Activated T-helper 2 cell treated with anti-CD3 and anti-CD28 coated beads, Interferon-gamma antibody, Interleukin-2, Interleukin-4, amounts not matched to agents 10 μg/mL and 5 μg/mL and 100 μg/mL, durations not matched to agents 14 hours and 24 hours and 36 hours (primary cell): Measurements from ENCODE around the gene WDR13. TPM values are rescaled to one million over a fixed set of nuclear protein-coding genes. Genes with fewer than 3 reads are reported as not detected.

Experiments used
- DNase-seq: peaks from one replicate; pipeline ENCODE4 v3.0.0; 2021; ENCODE audit warnings: low spot score
- H3K27ac Mint-ChIP-seq: one replicate; pipeline ENCODE4 v1.8.0; 2021; ENCODE audit warnings: mixed read lengths
- H3K27me3 Mint-ChIP-seq: one replicate; pipeline ENCODE4 v1.8.0; 2021; ENCODE audit warnings: low read depth, mixed read lengths
- H3K36me3 Mint-ChIP-seq: one replicate; pipeline ENCODE4 v1.8.0; 2021; ENCODE audit warnings: low read depth, mixed read lengths
- H3K4me1 Mint-ChIP-seq: one replicate; pipeline ENCODE4 v1.8.0; 2021; ENCODE audit warnings: low read depth, mixed read lengths
- H3K4me3 Mint-ChIP-seq: one replicate; pipeline ENCODE4 v1.8.0; 2021; ENCODE audit warnings: low read depth, mild to moderate bottlenecking, moderate library complexity, mixed read lengths
- H3K9me3 Mint-ChIP-seq: one replicate; pipeline ENCODE4 v1.8.0; 2021; ENCODE audit warnings: mixed read lengths
- intact Hi-C: fragments of 100-400 bp; cut with micrococcal nuclease; formaldehyde crosslinking; loops from one replicate; pipeline ENCODE4 v1.15.1; 2023
- total RNA-seq: library from RNA; stranded (reverse); gene quantifications from 2 replicates; pipeline ENCODE4 v1.2.3, GENCODE V29; 2022

Gene WDR13
- total RNA-seq, 1 donor from 2014 or later, result 44.7 TPM

DNA sequence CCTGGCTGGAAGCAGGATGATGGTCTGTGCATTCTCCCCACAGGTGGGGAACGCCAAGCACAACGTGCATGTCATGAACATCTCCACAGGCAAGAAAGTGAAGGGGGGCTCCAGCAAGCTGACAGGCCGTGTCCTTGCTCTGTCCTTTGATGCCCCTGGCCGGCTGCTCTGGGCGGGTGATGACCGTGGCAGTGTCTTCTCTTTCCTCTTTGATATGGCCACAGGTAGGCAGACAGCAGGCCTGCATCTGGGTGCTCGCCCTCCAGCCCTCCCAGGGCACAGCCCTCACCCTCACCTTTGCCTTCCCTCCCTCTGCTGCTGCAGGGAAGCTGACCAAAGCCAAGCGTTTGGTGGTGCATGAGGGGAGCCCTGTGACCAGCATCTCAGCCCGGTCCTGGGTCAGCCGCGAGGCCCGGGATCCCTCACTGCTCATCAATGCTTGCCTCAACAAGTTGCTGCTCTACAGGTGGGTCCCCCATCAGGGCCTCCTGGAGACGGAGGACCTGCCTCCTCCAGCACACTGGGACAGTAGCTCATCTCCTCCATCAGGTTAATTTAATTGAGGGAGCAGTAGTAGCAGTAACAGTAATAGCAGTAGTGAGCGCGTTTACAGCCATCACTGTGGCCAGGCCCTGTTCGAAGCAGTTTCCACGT lies 4.6 kb downstream of the WDR13 start:
- intact Hi-C loops, result no loop called here

DNA sequence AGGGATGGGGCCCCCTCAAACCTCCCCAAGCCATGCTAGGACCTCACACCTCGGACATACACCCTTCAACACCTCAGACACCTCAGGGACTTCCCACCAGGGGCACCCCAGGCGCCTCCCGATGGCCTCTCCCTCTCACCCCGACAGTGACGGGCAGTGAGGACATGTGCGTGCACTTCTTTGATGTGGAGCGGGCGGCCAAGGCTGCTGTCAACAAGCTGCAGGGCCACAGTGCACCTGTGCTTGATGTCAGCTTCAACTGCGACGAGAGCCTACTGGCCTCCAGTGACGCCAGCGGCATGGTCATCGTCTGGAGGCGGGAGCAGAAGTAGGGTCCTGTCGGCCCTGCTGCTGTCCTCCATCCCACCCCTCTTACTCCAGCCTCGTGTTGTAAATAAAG lies 7.4 kb downstream of the WDR13 start:
- Mint-ChIP-seq H3K27ac (no peak overlapping the region), H3K4me1 (no peaks in the 10 kb centered on the region), H3K9me3 (no peaks in the 10 kb centered on the region), H3K27me3 (no peaks in the 10 kb centered on the region), H3K36me3 (peaks cover 18% of the 10 kb centered on the region), H3K4me3 (no peak overlapping the region)
- DNase-seq, result no peak
- intact Hi-C loops, result no loop called here

More for the DNA sequence above, 4.6 kb downstream of the WDR13 start:
- Mint-ChIP-seq H3K4me3 (no peak overlapping the region), H3K36me3 (peaks cover 26% of the 10 kb centered on the region), H3K27me3 (no peaks in the 10 kb centered on the region), H3K27ac (no peak overlapping the region), H3K4me1 (peaks cover 6% of the 10 kb centered on the region), H3K9me3 (no peaks in the 10 kb centered on the region)
- DNase-seq, result no peak

DNA sequence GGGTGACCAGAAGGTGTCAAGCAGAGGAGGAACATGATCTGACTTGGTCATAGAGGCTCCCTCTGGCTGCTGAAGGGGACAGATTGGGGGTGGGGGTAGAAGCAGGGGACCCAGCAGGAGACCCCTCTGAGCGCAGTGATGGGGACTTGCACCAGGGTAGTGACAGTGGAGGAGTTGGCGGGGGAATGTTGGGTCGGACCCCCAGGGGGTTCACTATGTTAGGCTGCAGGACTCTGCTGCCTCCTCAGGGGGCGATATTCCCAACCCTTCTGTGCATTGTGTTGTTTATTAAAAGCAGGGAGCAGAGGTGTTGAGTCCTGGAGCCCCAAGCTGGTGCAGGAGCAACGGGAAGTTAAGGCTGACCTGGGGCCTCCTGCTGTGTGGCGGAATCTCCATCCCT lies 8.8 kb downstream of the WDR13 start:
- Mint-ChIP-seq H3K9me3 (no peaks in the 10 kb centered on the region), H3K4me1 (no peaks in the 10 kb centered on the region), H3K27me3 (no peaks in the 10 kb centered on the region), H3K4me3 (no peak overlapping the region), H3K27ac (no peak overlapping the region), H3K36me3 (peaks cover 18% of the 10 kb centered on the region)
- intact Hi-C loops, result no loop called here
- no peak for DNase-seq

DNA sequence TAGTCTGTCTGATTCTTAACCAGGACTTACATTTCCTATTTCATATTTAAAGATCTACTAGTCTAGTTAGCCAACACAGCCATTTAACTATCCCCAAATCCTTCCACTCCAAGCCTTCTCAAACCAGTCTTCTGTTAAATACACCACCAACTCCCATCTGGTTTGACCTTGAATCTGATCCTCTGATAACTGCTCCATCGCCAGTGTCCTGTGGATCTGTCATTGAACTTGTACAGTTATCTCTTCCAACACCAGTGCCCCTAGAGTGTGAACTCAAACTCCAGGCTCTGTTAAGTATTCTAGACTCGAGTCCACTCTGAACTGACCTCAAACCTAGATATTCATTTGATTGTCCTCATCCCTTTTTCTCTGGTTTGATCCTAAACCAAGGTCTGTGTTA lies 14.4 kb downstream of the WDR13 start:
- H3K4me3 Mint-ChIP-seq, result no peak overlapping the region
- H3K36me3 Mint-ChIP-seq, result no peaks in the 10 kb centered on the region
- H3K4me1 Mint-ChIP-seq, result no peaks in the 10 kb centered on the region
- DNase-seq, result no peak
- no peaks in the 10 kb centered on the region for H3K9me3 Mint-ChIP-seq
- no peak overlapping the region for H3K27ac Mint-ChIP-seq
- intact Hi-C loops, result no loop called here
- H3K27me3 Mint-ChIP-seq, result no peaks in the 10 kb centered on the region

DNA sequence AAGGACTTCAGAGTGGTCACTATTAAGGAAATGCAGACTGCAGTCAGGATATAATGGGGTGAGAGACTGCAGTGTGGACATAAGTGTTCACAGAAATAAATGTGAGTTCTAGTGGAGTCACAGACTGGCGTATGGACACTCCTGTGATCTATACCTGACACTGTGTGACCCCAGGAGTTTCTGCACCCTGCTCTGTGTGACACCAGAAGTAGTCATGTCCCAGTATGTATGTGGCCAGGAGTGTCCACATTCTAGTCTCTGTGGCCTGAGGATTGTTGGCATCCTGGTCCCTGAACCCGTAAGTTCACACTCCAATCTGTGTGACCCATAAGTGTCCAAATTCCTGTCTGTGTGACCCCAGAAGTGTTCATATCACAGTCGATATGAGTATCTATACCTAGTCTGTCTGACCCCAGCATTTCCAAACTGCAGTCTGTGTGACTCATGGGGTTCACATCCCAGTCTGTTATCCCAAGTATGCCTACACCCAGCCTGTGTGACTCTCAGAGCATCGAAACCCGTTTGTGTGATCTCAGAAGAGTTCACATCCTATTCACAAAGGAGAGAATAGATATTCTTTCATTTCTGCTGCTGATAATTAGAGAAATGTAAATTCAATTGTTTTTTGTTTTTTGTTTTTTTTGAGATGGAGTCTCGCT lies 16.3 kb downstream of the WDR13 start:
- Mint-ChIP-seq H3K27me3 (peaks cover 5% of the 10 kb centered on the region), H3K9me3 (no peaks in the 10 kb centered on the region), H3K4me1 (peaks cover 2% of the 10 kb centered on the region), H3K27ac (no peak overlapping the region), H3K36me3 (no peaks in the 10 kb centered on the region), H3K4me3 (no peak overlapping the region)
- intact Hi-C loops, result no loop called here
- no peak for DNase-seq

DNA sequence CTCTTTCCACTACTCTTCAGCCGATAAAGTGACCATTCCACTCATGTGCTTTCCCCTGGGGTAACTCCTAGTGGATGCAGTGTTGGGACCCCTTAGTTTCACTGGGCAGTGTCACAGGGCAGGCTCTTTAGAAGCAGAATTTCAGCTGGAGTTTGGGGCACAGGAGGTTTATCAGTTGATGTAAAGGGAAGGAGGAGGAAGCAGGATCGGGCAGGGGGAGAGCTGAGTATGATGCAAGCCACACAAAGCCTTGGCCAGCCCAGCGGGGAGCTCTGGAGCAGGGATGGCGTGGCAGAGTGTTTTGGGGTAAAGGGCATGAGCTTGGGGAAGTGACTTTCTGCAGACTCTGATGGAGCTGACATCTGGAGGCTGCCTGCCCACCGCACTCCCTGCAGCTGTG lies 19.3 kb downstream of the WDR13 start:
- Mint-ChIP-seq H3K36me3 (no peaks in the 10 kb centered on the region), H3K27ac (no peak overlapping the region), H3K4me3 (no peak overlapping the region), H3K4me1 (peaks cover 2% of the 10 kb centered on the region), H3K9me3 (no peaks in the 10 kb centered on the region), H3K27me3 (peaks cover 5% of the 10 kb centered on the region)
- intact Hi-C loops, result no loop called here
- no peak for DNase-seq

DNA sequence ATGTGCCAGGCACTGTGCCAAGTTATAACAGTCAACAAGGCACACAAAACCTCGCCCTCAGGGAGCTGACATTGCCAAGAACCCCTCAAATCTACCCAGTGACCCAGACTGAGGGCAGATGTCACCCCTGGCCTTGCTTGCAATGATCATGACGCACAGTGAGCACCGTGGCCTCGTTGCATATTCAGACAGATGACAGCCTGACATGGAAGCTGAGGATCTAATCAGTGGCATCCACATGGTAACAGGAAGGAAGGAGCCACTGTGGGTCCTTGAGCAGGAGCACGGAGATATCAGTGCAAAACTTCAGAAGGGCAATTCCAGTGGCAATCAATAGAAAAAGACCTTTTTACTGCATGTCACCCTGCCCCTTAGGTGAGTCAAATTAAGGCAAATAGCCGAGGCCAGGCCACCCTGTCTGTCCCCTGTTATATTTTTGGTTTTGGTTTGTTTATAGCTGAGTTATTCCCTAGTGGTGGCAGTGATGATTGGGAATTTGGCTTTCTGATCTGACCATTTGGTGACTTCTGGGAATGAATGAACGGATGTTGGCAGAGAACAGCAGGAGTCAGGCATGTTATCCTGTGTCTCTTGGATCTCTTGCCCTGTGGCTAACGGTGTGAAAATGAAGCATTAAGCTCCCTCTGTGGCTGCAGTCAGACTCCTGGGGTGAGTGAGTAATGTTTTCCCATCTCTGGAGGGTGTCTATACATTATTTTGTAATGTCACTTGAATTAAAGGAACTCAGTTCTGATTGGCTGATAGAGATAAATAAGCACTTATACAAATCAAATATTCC lies 20.4 kb downstream of the WDR13 start:
- DNase-seq, result no peak
- H3K36me3 Mint-ChIP-seq, result no peaks in the 10 kb centered on the region
- H3K4me1 Mint-ChIP-seq, result peaks cover 2% of the 10 kb centered on the region
- H3K27me3 Mint-ChIP-seq, result peaks cover 5% of the 10 kb centered on the region
- intact Hi-C loops, result no loop called here
- no peak overlapping the region for H3K4me3 Mint-ChIP-seq
- H3K9me3 Mint-ChIP-seq, result no peaks in the 10 kb centered on the region
- no peak overlapping the region for H3K27ac Mint-ChIP-seq

DNA sequence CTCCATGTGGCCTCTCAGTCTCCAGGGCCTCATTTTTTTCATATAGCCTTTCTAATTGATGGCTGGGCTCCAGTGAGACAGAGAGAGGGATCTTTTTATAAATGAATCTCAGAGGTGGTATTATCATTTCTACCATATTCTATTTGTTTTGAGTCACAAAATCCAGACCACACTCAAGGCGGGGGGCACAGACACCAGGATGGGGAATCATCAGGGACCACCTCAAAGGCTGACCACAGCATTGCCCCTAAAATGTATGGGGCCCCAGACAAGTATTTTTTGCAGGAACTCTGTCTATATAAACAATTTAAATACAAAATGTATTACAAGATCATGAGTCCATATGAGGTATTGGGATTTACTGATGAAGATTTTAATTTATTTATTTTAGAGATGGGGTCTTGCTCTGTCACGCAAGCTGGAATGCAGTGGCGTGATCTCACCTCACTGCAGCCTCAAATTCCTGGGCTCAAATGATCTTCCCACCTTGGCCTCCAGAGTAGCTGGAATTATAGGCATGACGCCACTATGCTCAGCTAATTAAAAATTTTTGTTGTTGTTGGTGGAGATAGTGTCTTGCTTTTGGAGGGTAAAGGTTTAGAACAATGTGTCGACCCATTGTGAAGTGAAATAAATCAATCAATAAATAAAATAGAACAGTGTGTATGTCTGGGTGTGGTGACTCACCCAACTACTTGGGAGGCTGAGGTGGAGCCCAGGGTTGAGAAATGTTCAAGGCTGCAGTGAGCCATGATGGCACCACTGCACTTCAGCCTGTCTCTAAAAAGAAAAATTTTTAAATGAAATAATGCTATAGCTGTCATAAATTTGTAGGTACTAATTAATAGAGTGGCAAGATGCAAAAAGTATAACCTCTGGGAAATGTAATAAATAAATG lies 29.4 kb downstream of the WDR13 start:
- no peak for DNase-seq
- Mint-ChIP-seq H3K36me3 (no peaks in the 10 kb centered on the region), H3K27ac (no peak overlapping the region), H3K4me1 (peaks cover 5% of the 10 kb centered on the region), H3K27me3 (no peaks in the 10 kb centered on the region), H3K9me3 (no peaks in the 10 kb centered on the region), H3K4me3 (no peak overlapping the region)
- intact Hi-C loops, result no loop called here

DNA sequence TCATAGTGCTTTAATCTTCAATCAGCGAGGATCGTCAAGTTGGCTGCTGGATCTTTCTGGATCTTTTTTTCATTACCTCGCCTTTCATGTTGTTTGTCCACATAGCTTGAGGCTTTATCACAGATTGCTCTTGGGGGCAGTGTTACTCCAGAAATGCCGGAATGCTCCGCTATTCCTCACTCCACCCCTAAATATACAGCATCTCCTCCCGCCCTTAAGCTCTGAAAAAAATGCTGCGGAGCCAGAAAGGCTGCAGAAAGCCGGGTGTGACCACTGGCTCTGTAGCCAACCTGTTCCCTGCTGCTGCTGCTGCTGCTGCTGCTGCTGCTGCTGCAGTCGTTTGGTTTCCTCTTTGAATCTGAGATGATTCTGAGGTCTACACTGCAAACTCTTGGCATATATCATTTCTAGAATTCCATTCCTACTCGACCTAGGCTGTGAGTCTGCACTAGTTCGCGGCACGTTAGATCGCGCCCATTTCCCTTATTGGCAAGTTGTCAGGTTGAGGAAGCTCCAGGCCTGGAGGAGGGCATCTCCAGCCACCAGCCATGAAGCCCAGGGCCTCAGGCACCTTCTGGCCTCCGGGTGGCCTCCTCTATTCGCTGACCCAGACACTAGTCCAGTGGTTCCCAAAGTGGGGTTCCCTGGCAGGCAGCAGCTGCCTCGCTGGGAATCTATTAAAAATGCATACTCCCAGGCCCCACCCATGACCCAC lies 34.2 kb downstream of the WDR13 start:
- Mint-ChIP-seq H3K4me1 (peaks cover 10% of the 10 kb centered on the region), H3K27me3 (no peaks in the 10 kb centered on the region), H3K4me3 (no peak overlapping the region), H3K9me3 (no peaks in the 10 kb centered on the region), H3K27ac (no peak overlapping the region), H3K36me3 (no peaks in the 10 kb centered on the region)
- intact Hi-C loops, result no loop called here
- peak; percentile 62 for DNase-seq

DNA sequence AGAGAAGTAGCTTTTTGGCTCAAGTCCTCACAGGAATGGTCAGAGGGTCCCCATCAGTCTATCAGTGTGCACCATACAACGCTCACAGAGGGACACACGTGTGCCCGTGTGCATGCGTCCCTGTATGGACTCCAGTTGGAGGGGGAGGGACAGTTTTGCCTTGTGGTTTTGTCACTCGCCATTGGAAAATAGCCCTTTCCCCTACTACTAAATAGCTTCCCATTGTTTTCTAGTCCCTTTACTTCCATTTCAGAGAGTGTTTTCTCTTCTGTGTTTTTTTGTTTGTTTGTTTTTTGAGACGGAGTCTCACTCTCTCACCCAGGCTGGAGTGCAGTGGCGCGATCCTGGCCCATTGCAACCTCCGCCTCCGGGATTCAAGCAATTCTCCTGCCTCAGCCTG lies 34.9 kb downstream of the WDR13 start:
- Mint-ChIP-seq H3K9me3 (no peaks in the 10 kb centered on the region), H3K27ac (no peak overlapping the region), H3K27me3 (no peaks in the 10 kb centered on the region), H3K36me3 (no peaks in the 10 kb centered on the region), H3K4me1 (peaks cover 10% of the 10 kb centered on the region), H3K4me3 (no peak overlapping the region)
- DNase-seq, result no peak
- intact Hi-C loops, result no loop called here

DNA sequence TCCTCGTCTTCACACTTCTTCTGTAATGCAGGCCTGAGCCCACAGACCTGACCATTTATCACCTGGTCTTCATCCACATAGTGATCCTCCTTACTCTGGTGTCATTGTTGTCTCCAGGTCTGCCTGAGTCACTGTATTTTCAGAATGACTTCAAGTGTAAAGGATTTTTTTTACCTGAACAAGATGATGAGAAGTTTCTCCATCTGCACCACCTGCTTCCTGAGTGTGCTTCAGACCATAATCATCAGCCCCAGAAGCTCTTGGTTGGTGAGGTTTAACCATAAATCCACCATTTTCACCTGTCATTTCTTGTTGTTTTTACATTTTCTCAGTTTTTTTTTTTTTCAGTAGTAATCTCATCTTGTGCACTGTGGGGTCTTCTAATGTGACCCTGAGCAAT lies 39.0 kb downstream of the WDR13 start:
- H3K4me1 Mint-ChIP-seq, result peaks cover 9% of the 10 kb centered on the region
- H3K4me3 Mint-ChIP-seq, result no peak overlapping the region
- no peak overlapping the region for H3K27ac Mint-ChIP-seq
- H3K36me3 Mint-ChIP-seq, result no peaks in the 10 kb centered on the region
- no peak for DNase-seq
- H3K27me3 Mint-ChIP-seq, result no peaks in the 10 kb centered on the region
- H3K9me3 Mint-ChIP-seq, result no peaks in the 10 kb centered on the region
- intact Hi-C loops, result no loop called here

DNA sequence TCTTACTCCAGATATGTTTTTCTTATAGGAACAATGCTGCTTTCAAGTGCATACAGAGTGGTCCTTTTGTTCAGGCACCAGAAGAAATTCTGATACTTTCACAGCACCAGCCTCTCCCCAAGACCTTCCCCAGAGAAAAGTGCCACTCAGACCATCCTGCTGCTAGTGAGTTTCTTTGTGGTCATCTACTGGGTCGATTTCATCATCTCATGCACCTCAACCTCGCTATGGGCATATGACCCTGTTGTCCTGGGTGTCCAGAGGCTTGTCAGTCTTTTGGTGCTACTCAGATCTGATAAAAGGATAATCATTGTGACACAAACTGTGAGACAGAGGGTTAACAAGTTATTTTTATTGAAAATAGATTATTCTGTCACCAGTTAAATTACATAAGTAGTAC lies 39.5 kb downstream of the WDR13 start:
- DNase-seq, result no peak
- H3K4me3 Mint-ChIP-seq, result no peak overlapping the region
- intact Hi-C loops, result no loop called here
- H3K27ac Mint-ChIP-seq, result no peak overlapping the region
- no peaks in the 10 kb centered on the region for H3K27me3 Mint-ChIP-seq
- peaks cover 4% of the 10 kb centered on the region for H3K4me1 Mint-ChIP-seq
- no peaks in the 10 kb centered on the region for H3K9me3 Mint-ChIP-seq
- no peaks in the 10 kb centered on the region for H3K36me3 Mint-ChIP-seq
